Head of caudate nucleus (tissue), 42 donors: ENCODE data around the gene MRPS31.

Source experiments
- DNase-seq, 42 donors: peaks; one replicate each; pipeline versions ENCODE4 v3.0.0 to v3.0.0-alpha.2; 2020 to 2021; ENCODE audit warnings: mixed read lengths in 7 of 42
- intact Hi-C: fragments of 100-400 bp; cut with DNase I; formaldehyde crosslinking; loops from one replicate; pipeline ENCODE4 v1.15.0; 2022

Gene MRPS31

GRCh38 chr13:40688781-40689180, 82.2 kb downstream of the MRPS31 start:
- intact Hi-C loops = loop anchor here (10.0 kb wide), 2 partner anchors 624 to 1004 kb away; no protein-coding TSS in a partner anchor
- no peak for DNase-seq

- intact Hi-C loops = loop anchor here (10.0 kb wide), 2 partner anchors 618 to 998 kb away; no protein-coding TSS in a partner anchor
- DNase-seq = no peak
Observed at GRCh38 chr13:40682449-40683240, 88.3 kb downstream of the MRPS31 start.

- intact Hi-C loops = loop anchor here (10.0 kb wide), 2 partner anchors 617 to 997 kb away; no protein-coding TSS in a partner anchor
- no peak for DNase-seq
Observed at GRCh38 chr13:40681341-40682146, 89.4 kb downstream of the MRPS31 start.

DNA sequence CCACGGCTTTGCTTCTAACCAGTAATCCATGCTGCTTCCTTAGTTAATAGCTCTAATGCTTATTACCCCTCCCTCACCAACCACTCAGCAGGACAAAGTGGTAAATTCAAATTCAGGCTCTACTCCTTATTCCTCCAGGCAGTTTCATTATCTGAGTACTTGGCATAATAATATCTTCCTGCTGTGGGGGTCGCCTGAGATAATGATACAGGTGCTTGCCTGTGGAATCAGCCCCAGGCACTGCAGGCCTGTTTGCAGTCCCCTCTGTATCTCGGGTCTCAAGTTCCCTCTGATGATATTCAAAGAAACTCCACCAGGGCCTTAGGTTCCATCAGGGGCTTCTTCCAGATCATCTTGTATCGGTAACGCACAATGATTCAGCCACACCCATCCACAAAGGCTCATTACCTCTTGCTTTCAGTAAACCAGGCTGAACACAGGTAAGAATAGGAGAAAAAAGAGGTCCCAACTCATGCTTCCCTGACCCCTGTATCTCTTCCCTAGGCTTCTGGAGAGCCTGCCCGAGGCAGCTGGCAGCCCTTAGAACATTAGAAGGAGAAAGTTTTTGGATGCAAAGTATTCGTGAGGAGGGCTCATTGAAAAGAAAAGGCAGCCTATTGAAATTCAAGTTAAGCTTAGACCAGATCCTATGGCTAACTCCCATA, 90.2 kb downstream of the MRPS31 start:
- intact Hi-C loops = loop anchor here (10.0 kb wide), 2 partner anchors 616 to 996 kb away; no protein-coding TSS in a partner anchor
- DNase-seq = no peak

GRCh38 chr13:40679480-40679985, 91.5 kb downstream of the MRPS31 start:
- DNase-seq = no peak
- intact Hi-C loops = no loop called here
